Stimulated activated CD8-positive, alpha-beta memory T cell treated with anti-CD3 and anti-CD28 coated beads, Interleukin-12 subunit alpha, Interleukin-12 subunit beta, amount 100 ng/mL, for 1 hour (primary cell): ENCODE measurements around the gene HLX.

Experiments
- DNase-seq: peaks from one replicate; pipeline ENCODE4 v3.0.0-alpha.2; 2020; ENCODE audit warnings: low read depth

HLX gene

DNA sequence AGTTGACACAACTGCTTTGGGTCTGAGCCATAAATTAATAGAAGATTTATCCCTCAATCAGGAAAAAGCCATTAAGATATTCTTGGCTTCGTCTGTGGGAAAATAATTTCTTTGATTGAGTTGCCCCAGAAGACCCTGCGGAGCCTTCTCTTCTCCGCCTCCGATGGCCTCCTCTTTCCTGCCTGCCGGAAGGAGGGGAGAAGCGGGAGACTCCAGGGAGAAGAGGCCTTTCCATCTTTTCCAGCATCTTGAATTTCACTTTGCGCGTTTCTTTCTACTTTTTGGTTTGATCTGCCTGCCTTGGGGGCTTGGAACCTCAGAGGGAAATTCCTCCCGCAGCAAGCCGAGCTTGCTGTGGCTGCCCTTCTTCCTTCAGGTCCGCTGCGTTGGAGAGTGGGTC, 16.8 kb downstream of the HLX start:
- DNase-seq = no peak

- DNase-seq = no peak
Measured at GRCh38 chr1:220900842-220901241, 21.6 kb downstream of the HLX start.

DNA sequence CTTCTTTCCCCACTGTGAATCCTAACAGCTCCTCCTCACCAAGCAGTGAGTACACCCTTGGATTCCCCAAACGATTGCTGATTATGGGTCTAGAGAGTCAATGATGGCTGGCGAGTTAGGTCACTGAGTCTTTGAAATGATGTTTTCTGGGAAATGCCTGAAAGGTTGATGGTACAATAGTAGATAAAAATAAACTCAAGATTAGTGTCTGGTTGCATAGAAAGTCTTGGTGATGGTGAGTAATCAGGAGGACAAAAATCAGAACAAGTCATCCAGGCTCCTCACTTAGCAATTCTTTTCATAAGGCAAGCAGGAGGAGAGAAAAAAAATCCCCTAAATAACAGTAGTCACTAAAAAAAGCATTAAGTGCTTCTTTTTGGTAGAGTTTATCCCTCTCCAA, 22.6 kb downstream of the HLX start:
- no peak for DNase-seq

- no peak for DNase-seq
Measured at GRCh38 chr1:220902916-220903315, 23.7 kb downstream of the HLX start.

DNA sequence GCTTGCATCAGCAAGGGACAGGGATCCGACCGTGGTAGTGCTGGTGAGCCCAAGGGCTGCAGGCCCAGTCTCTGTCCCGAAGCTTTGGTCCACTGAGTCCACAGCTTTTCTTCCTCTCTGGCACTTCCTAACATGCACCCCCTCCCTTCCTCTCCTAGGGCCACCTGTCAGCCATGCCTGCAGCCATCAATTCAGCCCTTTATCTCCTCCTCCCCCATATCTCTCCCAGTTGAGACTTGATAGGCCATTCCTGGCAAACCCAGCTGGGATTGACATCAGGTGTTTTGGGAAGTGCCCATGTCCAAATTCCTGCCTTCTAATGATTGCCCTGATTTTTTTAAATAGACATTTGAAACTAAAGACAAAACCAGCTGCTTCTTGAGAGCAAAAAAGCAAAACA, 25.6 kb downstream of the HLX start:
- no peak for DNase-seq

- no peak for DNase-seq
Measured at GRCh38 chr1:220905650-220906560, 26.7 kb downstream of the HLX start.

DNA sequence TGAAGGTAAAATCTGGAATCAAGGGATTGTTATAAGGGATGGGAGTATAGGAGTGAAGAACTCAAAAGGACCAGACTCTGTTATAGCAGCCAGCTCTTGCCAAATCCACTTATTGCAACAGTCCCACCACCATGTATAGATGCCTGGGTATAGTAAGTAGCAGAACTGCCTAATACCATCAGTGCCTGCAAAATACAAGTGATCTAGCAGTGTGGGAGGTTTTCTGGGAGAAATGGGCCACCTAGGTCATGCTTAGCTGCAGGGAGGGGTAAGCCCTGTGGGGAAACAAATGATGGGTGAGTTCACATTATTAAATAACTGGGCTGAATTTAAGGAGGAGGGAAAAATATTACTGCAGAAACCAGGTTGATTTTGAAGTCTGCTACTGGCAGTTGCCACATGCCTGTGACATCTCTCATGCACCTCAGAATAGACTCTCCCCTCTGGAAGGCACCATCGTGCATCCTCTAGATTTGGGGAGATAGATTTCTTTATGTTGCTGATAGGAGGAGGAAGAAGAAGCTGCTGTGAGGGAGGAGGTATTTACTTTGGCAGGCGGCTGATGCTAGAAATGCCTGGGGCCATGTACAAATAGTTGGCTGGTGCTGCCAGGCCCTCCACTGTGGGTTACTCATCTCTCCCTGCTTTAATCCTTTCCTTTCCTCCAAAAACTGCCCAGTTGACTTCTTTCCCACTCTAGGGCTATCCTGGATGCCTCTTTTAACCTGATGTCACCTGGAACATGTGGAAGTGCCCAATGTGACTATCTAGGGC, 27.5 kb downstream of the HLX start:
- DNase-seq = no peak

DNA sequence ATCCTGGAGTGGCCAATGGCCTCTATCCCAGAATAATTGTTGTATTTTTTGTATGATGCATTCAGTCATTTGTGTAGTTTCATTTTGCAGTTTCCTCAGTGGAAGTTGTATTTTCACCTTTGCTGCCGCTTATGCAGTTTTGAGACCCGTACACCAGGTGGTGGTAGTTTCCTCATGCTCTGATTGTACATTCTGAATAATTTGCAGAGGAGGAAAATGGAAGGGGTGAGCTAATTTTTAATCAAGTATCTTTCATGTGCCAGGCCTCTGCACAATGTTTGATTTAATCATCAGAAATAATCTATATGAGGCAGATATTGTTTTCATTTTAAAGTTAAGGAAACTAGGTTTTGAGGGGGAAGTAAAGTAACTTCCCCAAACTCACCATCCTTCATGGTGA, 29.5 kb downstream of the HLX start:
- no peak for DNase-seq

DNA sequence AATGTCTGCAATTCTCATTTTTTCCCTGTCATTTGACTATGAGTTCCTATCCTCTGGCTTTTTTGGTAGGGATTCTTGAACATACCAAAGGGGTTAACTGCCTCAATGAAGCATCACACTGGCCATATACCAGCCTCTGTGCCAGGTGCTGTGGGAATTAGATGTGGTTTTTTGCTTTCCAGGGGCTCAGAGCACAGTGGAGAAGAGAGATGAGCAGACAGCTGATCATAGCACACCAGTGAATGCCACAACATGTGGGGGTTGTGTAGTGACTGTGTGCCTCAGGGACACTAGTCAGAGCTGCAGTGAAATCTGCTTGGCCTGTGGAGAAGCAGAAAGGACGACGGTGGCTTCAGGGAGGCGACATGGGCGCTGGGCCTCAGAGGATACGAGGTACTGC, 30.8 kb downstream of the HLX start:
- DNase-seq = no peak

DNA sequence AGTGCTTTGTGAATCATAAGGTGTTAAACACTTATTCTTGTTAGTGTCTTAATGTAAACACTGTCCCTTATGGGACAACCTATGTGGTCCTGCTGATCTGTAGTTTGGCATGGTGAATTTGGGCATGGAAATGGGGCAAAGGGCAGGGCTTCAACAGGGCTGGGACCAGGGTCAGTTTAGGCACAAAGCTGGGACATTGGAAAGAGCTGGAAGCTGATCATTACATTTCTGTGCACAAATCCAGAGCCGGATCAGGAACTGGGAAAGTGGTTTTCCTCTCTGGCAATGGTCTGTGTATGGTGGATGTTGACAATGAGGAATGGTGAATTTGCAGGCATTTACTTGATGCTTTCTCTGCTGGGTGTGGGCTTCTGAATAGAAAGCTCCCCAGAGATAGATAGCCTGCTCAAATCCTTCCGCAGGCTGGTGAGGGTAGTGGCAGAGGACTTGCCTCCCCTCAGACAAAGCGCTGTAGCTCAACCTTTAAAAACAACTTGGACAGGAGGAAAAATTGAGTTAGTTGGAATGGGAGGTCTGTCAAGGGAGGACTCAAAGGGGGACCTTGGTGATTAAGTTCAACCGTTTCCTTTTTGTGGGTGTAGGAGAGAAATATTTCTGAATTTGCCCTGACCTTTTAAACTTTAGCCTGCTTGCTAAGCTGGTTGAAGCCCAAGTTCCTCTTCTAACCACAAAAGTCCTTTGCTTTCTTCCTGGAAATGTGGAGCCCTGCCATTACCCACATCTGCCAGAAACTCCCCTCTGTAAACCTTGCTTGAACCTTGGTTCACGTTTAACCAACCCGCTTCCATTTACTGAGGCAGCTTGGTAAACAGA, 35.3 kb downstream of the HLX start:
- no peak for DNase-seq

GRCh38 chr1:220915117-220915440, 35.8 kb downstream of the HLX start:
- no peak for DNase-seq

GRCh38 chr1:220915954-220916353, 36.7 kb downstream of the HLX start:
- no peak for DNase-seq

GRCh38 chr1:220917101-220917500, 37.9 kb downstream of the HLX start:
- no peak for DNase-seq

DNA sequence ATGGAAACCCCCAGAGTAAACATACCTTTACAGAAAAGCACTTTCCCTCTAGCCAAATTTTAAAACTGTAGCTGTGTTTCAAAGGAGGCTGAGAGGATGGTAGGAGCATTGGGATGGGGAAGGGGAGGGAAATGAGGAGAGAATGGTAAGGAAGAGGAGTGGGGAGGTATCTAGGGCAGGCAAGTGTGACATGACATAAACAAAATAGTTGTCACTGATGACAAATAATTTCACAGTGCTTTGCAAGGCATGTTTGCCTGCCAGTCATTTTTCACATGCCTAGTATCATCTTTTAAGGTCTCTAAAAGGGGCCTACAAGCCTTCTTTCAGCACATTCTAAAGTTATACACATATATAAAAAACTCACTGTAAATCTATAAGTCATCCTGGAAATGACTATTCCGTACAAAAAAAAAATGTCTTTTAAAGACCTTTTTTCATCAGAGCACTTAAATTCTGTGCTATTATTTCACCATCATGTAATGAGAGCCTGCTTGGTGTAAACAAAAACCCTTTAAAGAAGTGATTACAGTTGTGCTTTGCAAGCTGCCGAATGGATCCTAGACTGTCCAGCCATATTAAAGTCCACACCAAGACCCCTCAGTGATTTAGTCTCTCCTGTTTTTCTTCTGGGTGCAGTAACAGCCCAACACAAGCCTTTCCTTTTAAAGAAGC, 38.4 kb downstream of the HLX start:
- DNase-seq = no peak

- no peak for DNase-seq
Measured at GRCh38 chr1:220918285-220918951, 39.2 kb downstream of the HLX start.

DNA sequence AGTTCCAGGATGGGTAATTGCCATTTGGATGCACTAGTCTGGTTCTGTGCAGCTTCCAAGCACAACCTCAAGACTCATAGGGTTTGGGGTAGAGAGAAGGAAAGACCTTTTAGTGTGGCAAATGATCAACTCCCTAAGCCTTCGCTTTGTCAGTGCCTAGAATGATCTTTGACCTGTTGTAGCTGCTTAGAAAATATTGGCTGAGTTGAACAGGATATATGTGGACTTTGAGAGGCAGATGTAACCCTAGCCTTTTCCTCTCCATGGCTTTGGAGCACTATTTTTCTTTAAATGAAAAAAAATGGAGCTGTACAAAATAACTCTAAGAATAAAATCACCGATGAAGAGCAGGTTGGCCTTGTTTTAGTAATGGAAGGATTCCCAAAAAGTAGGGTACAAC, 41.7 kb downstream of the HLX start:
- no peak for DNase-seq

GRCh38 chr1:220921498-220921897, 42.3 kb downstream of the HLX start:
- no peak for DNase-seq

GRCh38 chr1:220921971-220922635, 42.9 kb downstream of the HLX start:
- no peak for DNase-seq

- no peak for DNase-seq
Measured at GRCh38 chr1:220922951-220923350, 43.7 kb downstream of the HLX start.

DNA sequence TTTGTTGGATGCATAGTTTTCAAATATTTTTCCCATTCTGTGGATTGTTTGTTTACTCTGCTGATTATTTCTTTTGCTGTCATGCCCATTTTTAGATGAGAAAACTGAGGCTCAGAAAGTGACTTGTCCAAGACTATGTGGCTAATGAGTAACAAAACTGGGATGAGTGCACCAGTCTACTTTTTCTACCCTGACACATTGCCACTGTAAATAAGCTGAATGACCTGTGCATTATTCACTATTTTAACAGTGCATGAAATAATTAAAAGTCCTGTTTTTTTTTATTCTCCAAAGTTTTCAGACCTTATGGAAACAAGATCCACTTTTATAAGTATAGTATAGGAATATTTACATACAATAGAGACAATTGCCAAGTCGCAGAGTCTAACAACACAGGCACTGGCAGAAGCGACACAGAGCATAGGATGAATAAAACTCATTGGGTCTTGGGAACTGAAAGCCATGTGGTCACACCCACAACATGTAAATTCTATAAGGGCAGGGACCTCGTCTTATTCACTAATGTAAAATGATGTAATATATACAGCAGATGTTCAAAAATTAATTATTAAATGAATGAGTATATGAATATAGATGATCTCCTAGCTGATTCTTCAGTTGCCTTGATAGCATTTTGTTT, 45.2 kb downstream of the HLX start:
- DNase-seq = no peak
